Chondrocyte (in vitro differentiated cells): Measurements from ENCODE around the gene ZNF197. TPM values are rescaled to one million over a fixed set of nuclear protein-coding genes. Genes with fewer than 3 reads are reported as not detected.

Experiments
- DNase-seq: peaks from one replicate; pipeline ENCODE4 v3.0.0; 2021; ENCODE audit warnings: mixed read lengths, low spot score
- H3K27ac Mint-ChIP-seq: one replicate; pipeline ENCODE4 v1.8.0; 2021; ENCODE audit warnings: mild to moderate bottlenecking, moderate library complexity, mixed read lengths; ENCODE audit not compliant: unreplicated experiment
- H3K27me3 Mint-ChIP-seq: 2 replicates; pipeline ENCODE4 v1.8.0; 2021; ENCODE audit warnings: low read depth, mixed read lengths
- H3K36me3 Mint-ChIP-seq: 2 replicates; pipeline ENCODE4 v1.8.0; 2021; ENCODE audit warnings: low read depth, mixed read lengths
- H3K4me1 Mint-ChIP-seq: 2 replicates; pipeline ENCODE4 v1.8.0; 2021; ENCODE audit warnings: low read depth, mild to moderate bottlenecking, mixed read lengths
- H3K4me3 Mint-ChIP-seq: one replicate; pipeline ENCODE4 v1.8.0; 2021; ENCODE audit warnings: mild to moderate bottlenecking, moderate library complexity, mixed read lengths; ENCODE audit not compliant: unreplicated experiment
- H3K9me3 Mint-ChIP-seq: 2 replicates; pipeline ENCODE4 v1.8.0; 2021; ENCODE audit warnings: low read depth, mixed read lengths
- total RNA-seq: library from RNA; stranded (reverse); gene quantifications from 3 replicates; pipeline ENCODE4 v1.2.1, GENCODE V29; 2021
- TF ChIP-seq, protein P1 (sequence below): fragments of 200-600 bp; sonication (generic); IDR thresholded peaks from 2 replicates; pipeline ENCODE4 v1.5.0; 2021; ENCODE audit warnings: antibody characterized with exemption, mild to moderate bottlenecking, moderate library complexity

Gene ZNF197
- total RNA-seq, 1 donor from 2014 or later: 15.9 TPM

DNA sequence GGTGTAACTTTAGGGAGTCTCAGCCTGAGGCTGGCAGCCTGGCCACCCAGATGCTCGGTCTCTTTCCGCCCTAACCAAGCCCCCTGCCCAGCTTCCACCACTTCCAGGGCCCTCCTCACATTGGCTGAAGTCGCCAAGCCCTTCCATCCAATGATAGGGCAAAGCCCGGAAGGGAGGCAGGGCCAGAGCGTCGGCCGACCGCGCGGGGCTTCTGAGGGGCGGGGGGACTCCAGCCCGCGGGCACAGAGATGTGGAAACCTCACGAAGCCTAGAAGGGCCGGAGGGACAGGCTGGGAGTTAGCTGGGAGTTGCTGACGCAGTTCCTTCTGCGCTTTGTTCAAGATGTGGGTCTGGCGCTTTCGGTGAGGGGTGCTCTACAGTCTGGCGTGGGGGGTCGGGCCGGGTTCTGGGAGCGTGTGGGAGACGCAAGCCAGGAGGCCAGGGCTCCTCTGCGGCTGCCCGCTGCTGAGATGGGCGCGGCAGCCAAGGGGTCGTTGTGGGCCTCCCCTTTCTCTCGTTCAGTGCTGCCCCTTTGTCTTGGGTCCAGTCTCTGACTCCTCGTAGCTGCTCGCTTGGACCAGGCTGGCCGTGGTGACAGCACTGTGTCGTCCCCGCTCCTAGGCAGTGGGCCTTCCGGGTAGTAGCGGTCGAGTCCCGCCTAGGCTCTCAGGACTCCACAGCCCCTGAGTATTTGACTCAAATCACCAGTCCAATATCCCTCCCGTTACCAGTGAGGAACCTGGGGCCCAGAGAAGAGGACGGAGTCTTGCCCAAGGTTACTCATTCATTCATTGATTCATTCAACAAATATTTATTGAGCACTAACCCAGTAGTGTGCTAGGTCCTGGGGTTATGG, 40.0 kb upstream of the ZNF197 start, which contains the start of gene ZNF660:
Gene ZNF660 (plus strand): TSS at position 319 of the 856 bp plus-strand sequence. CDS start 9,230 bp downstream, outside the sequence.
- no peak for DNase-seq
- Mint-ChIP-seq H3K9me3 (peaks cover 8% of the 10 kb centered on the region), H3K27me3 (no peaks in the 10 kb centered on the region), H3K27ac (peak within 1 kb of the TSS; percentile 93), H3K36me3 (peaks cover 23% of the 10 kb centered on the region), H3K4me1 (peaks cover 24% of the 10 kb centered on the region), H3K4me3 (peak within 1 kb of the TSS; percentile 87)
- TF ChIP-seq, protein P1, sequence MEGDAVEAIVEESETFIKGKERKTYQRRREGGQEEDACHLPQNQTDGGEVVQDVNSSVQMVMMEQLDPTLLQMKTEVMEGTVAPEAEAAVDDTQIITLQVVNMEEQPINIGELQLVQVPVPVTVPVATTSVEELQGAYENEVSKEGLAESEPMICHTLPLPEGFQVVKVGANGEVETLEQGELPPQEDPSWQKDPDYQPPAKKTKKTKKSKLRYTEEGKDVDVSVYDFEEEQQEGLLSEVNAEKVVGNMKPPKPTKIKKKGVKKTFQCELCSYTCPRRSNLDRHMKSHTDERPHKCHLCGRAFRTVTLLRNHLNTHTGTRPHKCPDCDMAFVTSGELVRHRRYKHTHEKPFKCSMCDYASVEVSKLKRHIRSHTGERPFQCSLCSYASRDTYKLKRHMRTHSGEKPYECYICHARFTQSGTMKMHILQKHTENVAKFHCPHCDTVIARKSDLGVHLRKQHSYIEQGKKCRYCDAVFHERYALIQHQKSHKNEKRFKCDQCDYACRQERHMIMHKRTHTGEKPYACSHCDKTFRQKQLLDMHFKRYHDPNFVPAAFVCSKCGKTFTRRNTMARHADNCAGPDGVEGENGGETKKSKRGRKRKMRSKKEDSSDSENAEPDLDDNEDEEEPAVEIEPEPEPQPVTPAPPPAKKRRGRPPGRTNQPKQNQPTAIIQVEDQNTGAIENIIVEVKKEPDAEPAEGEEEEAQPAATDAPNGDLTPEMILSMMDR: no peak

DNA sequence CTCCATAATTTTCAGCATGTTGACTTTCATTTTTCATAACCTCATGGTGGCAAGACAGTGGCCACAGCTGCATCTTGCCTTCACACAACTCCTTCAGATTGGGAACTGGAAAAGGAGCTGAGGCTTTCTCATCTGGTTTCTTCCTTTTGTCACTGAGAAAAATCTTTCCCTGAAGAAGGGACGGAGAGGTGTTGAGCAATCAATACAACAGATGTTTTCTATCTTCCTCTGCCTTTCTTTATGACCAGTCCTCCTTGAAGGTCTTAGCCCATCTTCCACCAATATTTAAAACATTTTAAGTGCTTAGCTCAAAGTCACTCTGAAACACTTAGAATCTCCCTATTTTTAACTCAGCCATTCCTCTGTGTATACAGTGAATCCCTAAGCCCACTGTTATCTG, 28.2 kb upstream of the ZNF197 start:
- no peaks in the 10 kb centered on the region for H3K4me1 Mint-ChIP-seq
- no peak overlapping the region for H3K27ac Mint-ChIP-seq
- no peak overlapping the region for H3K4me3 Mint-ChIP-seq
- H3K27me3 Mint-ChIP-seq: no peaks in the 10 kb centered on the region
- peaks cover 61% of the 10 kb centered on the region for H3K36me3 Mint-ChIP-seq
- peaks cover 56% of the 10 kb centered on the region for H3K9me3 Mint-ChIP-seq
- TF ChIP-seq, protein P1: no peak
- no peak for DNase-seq

DNA sequence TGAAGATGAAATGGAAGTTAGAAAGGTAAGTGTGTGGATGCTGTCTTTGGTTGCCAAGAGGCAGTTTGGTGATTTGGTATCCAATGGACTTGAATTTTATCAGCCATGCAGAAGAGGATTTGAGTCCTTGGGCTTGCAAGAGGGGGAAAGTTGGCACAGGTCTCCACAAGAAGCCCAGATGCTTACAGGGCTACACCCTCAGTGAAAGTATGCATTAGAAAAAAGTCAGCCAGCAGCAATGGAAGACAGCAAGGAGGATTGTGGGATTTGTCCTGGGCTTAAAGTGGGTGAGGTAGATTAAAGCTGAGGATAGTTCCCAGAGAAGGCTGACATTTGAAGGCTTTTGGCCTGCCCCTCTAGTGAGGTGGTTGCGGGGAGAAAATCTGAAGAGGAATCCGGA, 23.1 kb upstream of the ZNF197 start:
- Mint-ChIP-seq H3K27me3 (no peaks in the 10 kb centered on the region), H3K4me3 (no peak overlapping the region), H3K4me1 (no peaks in the 10 kb centered on the region), H3K9me3 (peaks cover 49% of the 10 kb centered on the region), H3K36me3 (peaks cover 35% of the 10 kb centered on the region), H3K27ac (no peak overlapping the region)
- DNase-seq: no peak
- TF ChIP-seq, protein P1: no peak

DNA sequence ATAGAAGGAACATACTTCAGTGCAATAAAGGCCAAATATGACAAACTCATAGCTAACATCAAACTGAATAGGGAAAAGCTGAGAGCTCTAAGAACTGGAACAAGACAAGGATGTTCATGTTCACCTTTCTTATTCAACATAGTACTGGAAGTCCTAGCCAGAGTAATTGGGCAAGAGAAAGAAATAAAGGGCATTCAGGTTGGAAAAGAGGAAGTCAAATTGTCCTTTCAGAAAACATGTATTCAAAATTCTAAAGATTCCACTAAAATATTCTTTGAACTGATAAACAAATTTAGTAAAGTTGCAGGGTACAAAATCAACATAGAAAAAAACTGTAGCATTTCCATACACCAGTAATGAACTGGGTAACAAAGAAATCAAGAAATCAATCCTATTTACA, 12.2 kb upstream of the ZNF197 start:
- TF ChIP-seq, protein P1: no peak
- Mint-ChIP-seq H3K36me3 (peaks cover 11% of the 10 kb centered on the region), H3K4me1 (no peaks in the 10 kb centered on the region), H3K27ac (no peak overlapping the region), H3K27me3 (no peaks in the 10 kb centered on the region), H3K4me3 (no peak overlapping the region), H3K9me3 (peaks cover 21% of the 10 kb centered on the region)
- no peak for DNase-seq

DNA sequence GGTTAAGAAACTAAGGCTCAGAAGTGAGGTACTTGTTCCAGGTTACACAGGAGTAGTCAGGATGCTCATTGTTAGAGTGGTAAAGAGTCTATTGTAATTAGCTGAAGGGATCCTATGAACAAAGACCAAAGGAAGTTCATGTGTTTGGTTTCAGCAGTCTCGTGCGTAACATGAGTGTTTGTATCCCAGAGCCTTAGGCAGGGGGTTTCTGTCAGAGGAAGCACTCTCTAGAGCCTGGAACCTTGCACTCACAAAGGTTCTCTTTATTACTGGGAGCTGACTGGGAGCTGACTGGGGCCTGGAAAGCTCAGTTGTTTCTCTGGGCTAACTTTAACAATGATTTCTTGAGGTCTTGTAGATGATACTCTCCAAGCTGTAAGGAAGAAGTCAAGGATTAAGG, 3.9 kb downstream of the ZNF197 start:
- Mint-ChIP-seq H3K27ac (no peak overlapping the region), H3K36me3 (peaks cover 17% of the 10 kb centered on the region), H3K27me3 (no peaks in the 10 kb centered on the region), H3K4me1 (peaks cover 30% of the 10 kb centered on the region), H3K9me3 (no peaks in the 10 kb centered on the region), H3K4me3 (no peak overlapping the region)
- TF ChIP-seq, protein P1: no peak
- no peak for DNase-seq
